Ovary (tissue), 9 donors: ENCODE data around the gene ZSCAN18. TPM values are rescaled to one million over a fixed set of nuclear protein-coding genes. Genes with fewer than 3 reads are reported as not detected.

Experiments
- DNase-seq, 5 donors: peaks; one replicate each; pipeline ENCODE4 v3.0.0-alpha.2; 2019 to 2020
- H3K27ac ChIP-seq, 2 donors: fragments of 200-600 bp; one replicate each; pipeline versions ENCODE4 v1.5.1 to v1.8.0; 2019 to 2022
- H3K27me3 ChIP-seq: fragments of 200-600 bp; one replicate; pipeline ENCODE4 v1.8.0; 2022
- H3K36me3 ChIP-seq: fragments of 200-600 bp; sonication (generic); one replicate; pipeline ENCODE4 v1.5.1; 2019
- H3K4me1 ChIP-seq: one replicate; pipeline ENCODE4 v1.8.1; 2013; ENCODE audit warnings: mild to moderate bottlenecking, moderate library complexity; ENCODE audit not compliant: insufficient read depth
- H3K4me3 ChIP-seq: fragments of 200-600 bp; sonication (generic); one replicate; pipeline ENCODE4 v1.5.1; 2017
- H3K9me3 ChIP-seq, 2 donors: fragments of 200-600 bp in 1 of 2; sonication (generic) in 1 of 2; one replicate each; pipeline versions ENCODE4 v1.5.1 to v1.8.1; 2013 to 2019; ENCODE audit warnings: mild to moderate bottlenecking in 1 of 2, moderate library complexity in 1 of 2
- EP300 ChIP-seq: sonication (generic); formaldehyde crosslinking; IDR thresholded peaks from one replicate; pipeline ENCODE4 v1.6.1; 2017; ENCODE audit warnings: antibody characterized with exemption
- POLR2A ChIP-seq: fragments of 450-650 bp; IDR thresholded peaks from one replicate; pipeline ENCODE4 v1.6.1; 2017; ENCODE audit warnings: antibody characterized with exemption, mild to moderate bottlenecking, moderate library complexity
- WGBS, 3 donors: extraction: QIAGEN DNeasy Blood & Tissue Kit in 1 of 3; methylation state at CpG; one replicate each; pipeline versions ENCODE4 v1.1.5 to v1.1.7; 2013 to 2017; 5-methylcytosine and 5-hydroxymethylcytosine counted together
- intact Hi-C, 4 donors: fragments of 100-400 bp; cut with DNase I; formaldehyde crosslinking; loops; one replicate each; pipeline versions ENCODE4 v1.11.0 to v1.15.1; 2022 to 2023
- polyA plus RNA-seq, 2 donors: library from polyadenylated mRNA; stranded (reverse); fragments of 200-250 nt in 1 of 2; fragments of 350-450 nt in 1 of 2; fragmentation: Illumina TruSeq in 1 of 2; extraction: RNeasy Lipid Tissue Mini Kit (QIAGEN cat#74804) in 1 of 2; gene quantifications; one replicate each; pipeline ENCODE4 v1.2.3, GENCODE V29; 2013 to 2014
- total RNA-seq, 7 donors: library from RNA; depleted of rRNA in 2 of 7; stranded (reverse); fragments of >200 nt in 2 of 7; fragmentation: NEBNext Ultra II Directional in 3 of 7; extraction: Animal tissue kit (Norgen Biotek cat#: 25700) in 3 of 7; gene quantifications; one replicate each; pipeline versions ENCODE4 v1.1.0 to v1.2.4, GENCODE V29; 2016 to 2023
- TF ChIP-seq, protein P1 (sequence below), 3 donors: fragments of 450-650 bp in 2 of 3; fragments of 200-600 bp in 1 of 3; IDR thresholded peaks; one replicate each; pipeline versions ENCODE4 v1.5.1 to v1.8.0; 2016 to 2022; ENCODE audit warnings: antibody characterized with exemption in 3 of 3, mild to moderate bottlenecking in 1 of 3
- donor health status: DM: no; HTN: no; CAD: no; lungs with moderate emphysema.
- donor health status: DM: no; HTN: no; CAD: no.
- donor health status: Bipolar disorder and iron deficiency.
- donor health status: DM: yes; HTN: yes; CAD: no.
- donor health status: DM: no; HTN: no; CAD: no.
- donor health status: DM: yes; HTN: yes; CAD: no.

Gene ZSCAN18
- total and polyA plus RNA-seq, 9 donors: 32.1 to 144 (median 117) TPM

DNA sequence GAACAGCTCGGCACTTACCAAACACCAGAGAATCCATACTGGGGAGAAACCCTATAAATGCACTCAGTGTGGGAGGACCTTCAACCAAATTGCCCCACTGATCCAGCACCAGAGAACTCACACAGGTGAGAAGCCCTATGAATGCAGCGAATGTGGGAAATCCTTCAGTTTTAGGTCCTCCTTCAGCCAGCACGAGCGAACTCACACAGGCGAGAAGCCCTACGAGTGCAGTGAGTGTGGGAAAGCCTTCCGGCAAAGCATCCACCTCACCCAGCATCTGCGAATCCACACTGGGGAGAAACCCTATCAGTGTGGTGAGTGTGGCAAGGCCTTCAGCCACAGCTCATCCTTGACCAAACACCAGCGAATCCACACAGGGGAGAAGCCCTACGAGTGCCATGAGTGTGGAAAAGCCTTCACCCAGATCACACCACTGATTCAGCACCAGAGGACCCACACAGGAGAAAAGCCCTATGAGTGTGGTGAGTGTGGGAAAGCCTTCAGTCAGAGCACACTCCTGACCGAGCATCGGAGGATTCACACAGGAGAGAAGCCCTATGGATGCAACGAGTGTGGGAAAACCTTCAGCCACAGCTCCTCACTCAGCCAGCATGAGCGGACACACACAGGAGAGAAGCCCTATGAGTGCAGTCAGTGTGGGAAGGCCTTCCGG is 30.7 kb downstream of the ZSCAN18 start:
- Histone ChIP-seq H3K9me3 (peaks cover 15 to 69% of the 10 kb centered on the region in 2 donors), H3K36me3 (peaks cover 6% of the 10 kb centered on the region), H3K27me3 (no peaks in the 10 kb centered on the region), H3K4me1 (no peaks in the 10 kb centered on the region), H3K4me3 (no peak overlapping the region), H3K27ac (no peak overlapping the region)
- no peak for DNase-seq
- TF ChIP-seq, protein P1, sequence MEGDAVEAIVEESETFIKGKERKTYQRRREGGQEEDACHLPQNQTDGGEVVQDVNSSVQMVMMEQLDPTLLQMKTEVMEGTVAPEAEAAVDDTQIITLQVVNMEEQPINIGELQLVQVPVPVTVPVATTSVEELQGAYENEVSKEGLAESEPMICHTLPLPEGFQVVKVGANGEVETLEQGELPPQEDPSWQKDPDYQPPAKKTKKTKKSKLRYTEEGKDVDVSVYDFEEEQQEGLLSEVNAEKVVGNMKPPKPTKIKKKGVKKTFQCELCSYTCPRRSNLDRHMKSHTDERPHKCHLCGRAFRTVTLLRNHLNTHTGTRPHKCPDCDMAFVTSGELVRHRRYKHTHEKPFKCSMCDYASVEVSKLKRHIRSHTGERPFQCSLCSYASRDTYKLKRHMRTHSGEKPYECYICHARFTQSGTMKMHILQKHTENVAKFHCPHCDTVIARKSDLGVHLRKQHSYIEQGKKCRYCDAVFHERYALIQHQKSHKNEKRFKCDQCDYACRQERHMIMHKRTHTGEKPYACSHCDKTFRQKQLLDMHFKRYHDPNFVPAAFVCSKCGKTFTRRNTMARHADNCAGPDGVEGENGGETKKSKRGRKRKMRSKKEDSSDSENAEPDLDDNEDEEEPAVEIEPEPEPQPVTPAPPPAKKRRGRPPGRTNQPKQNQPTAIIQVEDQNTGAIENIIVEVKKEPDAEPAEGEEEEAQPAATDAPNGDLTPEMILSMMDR (IDR thresholded peaks at IDR 0.05): no peak
- no peak for TF ChIP-seq POLR2A
- no peak for TF ChIP-seq EP300
- WGBS, 3 donors: 96 to 99% (median 98%) methylated on average over 15 of the region's 15 CpGs
- intact Hi-C loops: no loop called here

DNA sequence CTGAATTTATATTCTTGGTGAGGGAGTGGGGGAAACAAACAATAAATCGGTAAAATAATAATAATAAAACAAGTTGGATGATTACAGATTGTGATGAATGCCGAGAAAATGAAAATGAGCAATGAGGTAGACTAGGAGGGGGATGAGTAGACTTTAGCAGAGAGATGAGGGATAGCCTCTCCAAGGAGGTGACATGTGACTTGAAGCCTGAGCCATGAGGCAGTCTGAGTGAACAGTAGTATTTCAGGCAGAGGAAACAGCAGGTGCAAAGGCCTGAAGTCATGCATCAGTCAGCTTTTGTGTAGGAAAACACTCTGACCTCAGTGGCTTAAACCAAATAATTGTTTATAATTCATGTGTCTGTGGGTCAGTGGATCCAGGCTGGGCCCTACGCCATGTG is 34.3 kb downstream of the ZSCAN18 start:
- intact Hi-C loops: loop anchor here in 1 of 4 donors (2.0 kb wide), 1 partner anchor 65 kb away; no protein-coding TSS in a partner anchor
- TF ChIP-seq EP300 (no peak), POLR2A (no peak)
- TF ChIP-seq, protein P1 (IDR thresholded peaks at IDR 0.05): no peak
- peaks cover 15 to 58% of the 10 kb centered on the region in 2 donors for H3K9me3 ChIP-seq
- no peak overlapping the region for H3K4me3 ChIP-seq
- H3K27ac ChIP-seq: no peak overlapping the region
- DNase-seq: no peak
- H3K4me1 ChIP-seq: peaks cover 4% of the 10 kb centered on the region
- H3K27me3 ChIP-seq: no peaks in the 10 kb centered on the region
- H3K36me3 ChIP-seq: peaks cover 6% of the 10 kb centered on the region
- 92 to 100% (median 96%) methylated on average over 3 of the region's 3 CpGs for WGBS, 3 donors

DNA sequence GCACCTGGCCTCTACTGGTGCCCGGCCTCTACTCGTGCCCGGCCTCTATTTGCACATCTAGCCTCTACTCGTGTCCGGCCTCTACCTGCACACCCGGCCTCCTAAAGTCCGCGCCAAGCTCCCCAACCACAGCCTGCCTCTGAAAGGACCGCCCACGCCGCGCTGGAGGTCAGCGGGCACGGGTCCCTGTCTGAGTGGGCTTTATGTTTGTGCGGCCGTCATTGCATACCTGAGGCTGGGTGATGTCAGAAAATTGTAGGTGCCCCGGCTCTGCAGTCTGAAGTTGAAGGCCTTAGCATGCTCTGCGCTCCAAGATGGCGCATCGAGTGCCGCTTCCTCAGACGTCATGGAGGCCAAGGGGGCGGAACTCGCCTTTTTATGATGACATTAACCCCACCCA is 37.8 kb downstream of the ZSCAN18 start:
- Histone ChIP-seq H3K9me3 (peaks cover 0 to 24% of the 10 kb centered on the region in 2 donors), H3K27me3 (no peaks in the 10 kb centered on the region), H3K27ac (no peak overlapping the region), H3K4me1 (peaks cover 6% of the 10 kb centered on the region), H3K4me3 (peak overlapping the region; percentile 62), H3K36me3 (no peaks in the 10 kb centered on the region)
- no peak for DNase-seq
- intact Hi-C loops: no loop called here
- WGBS, 3 donors: 83 to 92% (median 91%) methylated on average over 24 of the region's 24 CpGs
- TF ChIP-seq, protein P1 (IDR thresholded peaks at IDR 0.05): no peak
- TF ChIP-seq EP300 (no peak), POLR2A (no peak)

DNA sequence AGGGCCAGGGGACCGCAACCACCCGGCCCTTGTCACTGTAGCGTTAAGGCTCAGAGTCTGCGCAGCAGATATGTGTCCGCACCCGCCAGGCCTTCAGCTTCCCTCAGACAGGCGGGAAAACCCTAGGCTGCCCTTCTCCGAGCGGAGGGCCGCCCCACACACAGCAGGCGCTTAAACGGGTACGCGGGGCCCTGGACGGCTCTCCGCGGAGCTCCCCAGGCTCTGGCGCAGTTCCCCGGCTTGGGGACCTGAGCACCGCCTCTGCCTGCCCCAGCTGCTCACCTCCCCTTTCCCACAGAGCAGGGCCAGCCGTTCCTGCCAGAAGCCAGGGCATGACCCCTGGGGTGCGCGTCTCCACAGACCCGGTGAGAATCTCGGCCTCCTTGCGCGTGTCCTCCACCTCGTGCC is 38.4 kb downstream of the ZSCAN18 start:
- 6 to 14% (median 11%) methylated on average over 16 to 28 of the region's 28 CpGs for WGBS, 3 donors
- H3K27me3 ChIP-seq: no peaks in the 10 kb centered on the region
- TF ChIP-seq POLR2A (no peak), EP300 (no peak)
- TF ChIP-seq, protein P1 (IDR thresholded peaks at IDR 0.05): no peak
- H3K4me1 ChIP-seq: peaks cover 6% of the 10 kb centered on the region
- peak overlapping the region; percentile 92 to 94 for H3K27ac ChIP-seq
- DNase-seq: peak in 2 of 5 donors; percentile 24 to 41
- no peaks in the 10 kb centered on the region for H3K36me3 ChIP-seq
- intact Hi-C loops: no loop called here
- peak overlapping the region; percentile 62 for H3K4me3 ChIP-seq
- H3K9me3 ChIP-seq: peaks cover 0 to 19% of the 10 kb centered on the region in 2 donors
